Astrocyte (in vitro differentiated cells and primary cell): ENCODE results near the gene ACVRL1. TPM values are rescaled to one million over a fixed set of nuclear protein-coding genes. Genes with fewer than 3 reads are reported as not detected.

ENCODE experiments used
- DNase-seq: peaks from one replicate; pipeline ENCODE4 v3.0.0-alpha.2; 2010; ENCODE audit warnings: low read depth
- FAIRE-seq: peaks from 2 replicates; lab custom pipeline; 2011; peaks lifted over from hg19 to GRCh38; lab: Jason Lieb, UNC
- H2AFZ ChIP-seq: 2 replicates; pipeline ENCODE4 v1.6.0; 2012; ENCODE audit warnings: low read depth, low read length, inconsistent platforms
- H3K27ac ChIP-seq: 2 replicates; pipeline ENCODE4 v1.5.1; 2011; ENCODE audit warnings: low read depth, low read length, inconsistent platforms
- H3K27me3 ChIP-seq: 2 replicates; pipeline ENCODE4 v1.6.0; 2011; ENCODE audit warnings: low read length, inconsistent platforms; ENCODE audit not compliant: insufficient read depth
- H3K36me3 ChIP-seq: 2 replicates; pipeline ENCODE4 v1.5.1; 2011; ENCODE audit warnings: low read length, inconsistent platforms; ENCODE audit not compliant: insufficient read depth
- H3K4me1 ChIP-seq: 2 replicates; pipeline ENCODE4 v1.5.1; 2011; ENCODE audit warnings: low read length, inconsistent platforms; ENCODE audit not compliant: insufficient read depth
- H3K4me2 ChIP-seq: 2 replicates; pipeline ENCODE4 v1.6.0; 2012; ENCODE audit warnings: low read length, inconsistent platforms
- H3K4me3 ChIP-seq: 2 replicates; pipeline ENCODE4 v1.5.1; 2011; ENCODE audit warnings: low read depth, mild to moderate bottlenecking, low read length, inconsistent platforms; ENCODE audit not compliant: insufficient read depth
- H3K79me2 ChIP-seq: 2 replicates; pipeline ENCODE4 v1.6.0; 2012; ENCODE audit warnings: mild to moderate bottlenecking, low read length, inconsistent platforms; ENCODE audit not compliant: insufficient read depth
- H3K9ac ChIP-seq: 2 replicates; pipeline ENCODE4 v1.6.0; 2012; ENCODE audit warnings: mild to moderate bottlenecking, low read length, inconsistent platforms
- H3K9me3 ChIP-seq: 2 replicates; pipeline ENCODE4 v1.5.1; 2012; ENCODE audit warnings: low read depth, mild to moderate bottlenecking, low read length, inconsistent platforms; ENCODE audit not compliant: insufficient read depth
- H4K20me1 ChIP-seq: 2 replicates; pipeline ENCODE4 v1.6.0; 2012; ENCODE audit warnings: low read length, inconsistent platforms; ENCODE audit not compliant: insufficient read depth
- H3K27ac Mint-ChIP-seq: one replicate; pipeline ENCODE4 v1.8.0; 2021; ENCODE audit warnings: mild to moderate bottlenecking, mixed read lengths; ENCODE audit not compliant: unreplicated experiment
- H3K27me3 Mint-ChIP-seq: one replicate; pipeline ENCODE4 v1.8.0; 2021; ENCODE audit warnings: low read depth, mixed read lengths; ENCODE audit not compliant: unreplicated experiment
- H3K36me3 Mint-ChIP-seq: one replicate; pipeline ENCODE4 v1.8.0; 2021; ENCODE audit warnings: low read depth, mixed read lengths; ENCODE audit not compliant: unreplicated experiment
- H3K4me1 Mint-ChIP-seq: one replicate; pipeline ENCODE4 v1.8.0; 2021; ENCODE audit warnings: low read depth, mixed read lengths; ENCODE audit not compliant: unreplicated experiment
- H3K4me3 Mint-ChIP-seq: one replicate; pipeline ENCODE4 v1.8.0; 2021; ENCODE audit warnings: mild to moderate bottlenecking, moderate library complexity, mixed read lengths; ENCODE audit not compliant: unreplicated experiment
- H3K9me3 Mint-ChIP-seq: one replicate; pipeline ENCODE4 v1.8.0; 2021; ENCODE audit warnings: mild to moderate bottlenecking, mixed read lengths; ENCODE audit not compliant: unreplicated experiment
- CTCF ChIP-seq: IDR thresholded peaks from 2 replicates; pipeline ENCODE4 v1.5.1; 2011; ENCODE audit warnings: low read depth, mild to moderate bottlenecking, inconsistent platforms, low read length, moderate library complexity; ENCODE audit not compliant: insufficient read depth
- EZH2 ChIP-seq: IDR thresholded peaks from 2 replicates; pipeline ENCODE4 v1.6.1; 2012; ENCODE audit warnings: mild to moderate bottlenecking, low read length, inconsistent platforms; ENCODE audit not compliant: insufficient read depth
- total RNA-seq: library from RNA; stranded (reverse); gene quantifications from 2 replicates; pipeline ENCODE4 v1.2.1, GENCODE V29; 2021

ACVRL1 gene
- total RNA-seq, 1 donor from 2014 or later = 0.95 TPM

- no peak overlapping the region for H3K4me3 ChIP-seq
- H3K27ac ChIP-seq = no peak overlapping the region
- FAIRE-seq (no peak), DNase-seq (no peak)
- no peak for TF ChIP-seq CTCF
- no peak for TF ChIP-seq EZH2
- no peaks in the 10 kb centered on the region for H3K27me3 ChIP-seq
- no peak overlapping the region for H3K27ac Mint-ChIP-seq
- H3K79me2 ChIP-seq = no peaks in the 10 kb centered on the region
- no peaks in the 10 kb centered on the region for H3K36me3 Mint-ChIP-seq
- no peaks in the 10 kb centered on the region for H3K9me3 ChIP-seq
- H3K4me2 ChIP-seq = no peak overlapping the region
- H3K4me1 Mint-ChIP-seq = peaks cover 8% of the 10 kb centered on the region
- H4K20me1 ChIP-seq = no peaks in the 10 kb centered on the region
- H3K4me3 Mint-ChIP-seq = no peak overlapping the region
- peaks cover 35% of the 10 kb centered on the region for H3K27me3 Mint-ChIP-seq
- H3K36me3 ChIP-seq = no peaks in the 10 kb centered on the region
- H3K4me1 ChIP-seq = no peaks in the 10 kb centered on the region
- no peak overlapping the region for H3K9ac ChIP-seq
- H3K9me3 Mint-ChIP-seq = peaks cover under 1% of the 10 kb centered on the region
- H2AFZ ChIP-seq = no peak overlapping the region
Observed at GRCh38 chr12:51915003-51915625, 7.8 kb downstream of the ACVRL1 start.

GRCh38 chr12:51915951-51916350, 8.6 kb downstream of the ACVRL1 start:
- no peak for FAIRE-seq
- H3K27ac Mint-ChIP-seq = no peak overlapping the region
- no peaks in the 10 kb centered on the region for H3K4me1 ChIP-seq
- H3K9ac ChIP-seq = no peak overlapping the region
- no peak overlapping the region for H3K4me3 Mint-ChIP-seq
- H3K36me3 ChIP-seq = no peaks in the 10 kb centered on the region
- H3K27me3 Mint-ChIP-seq = peaks cover 37% of the 10 kb centered on the region
- no peak for TF ChIP-seq EZH2
- TF ChIP-seq CTCF = no peak
- peaks cover 6% of the 10 kb centered on the region for H3K4me1 Mint-ChIP-seq
- no peaks in the 10 kb centered on the region for H3K36me3 Mint-ChIP-seq
- H4K20me1 ChIP-seq = no peaks in the 10 kb centered on the region
- H2AFZ ChIP-seq = no peak overlapping the region
- no peak overlapping the region for H3K4me3 ChIP-seq
- DNase-seq = no peak
- no peaks in the 10 kb centered on the region for H3K9me3 Mint-ChIP-seq
- H3K27ac ChIP-seq = no peak overlapping the region
- H3K9me3 ChIP-seq = no peaks in the 10 kb centered on the region
- no peak overlapping the region for H3K4me2 ChIP-seq
- no peaks in the 10 kb centered on the region for H3K27me3 ChIP-seq
- H3K79me2 ChIP-seq = no peaks in the 10 kb centered on the region

GRCh38 chr12:51917041-51917590, 9.8 kb downstream of the ACVRL1 start:
- no peaks in the 10 kb centered on the region for H4K20me1 ChIP-seq
- no peaks in the 10 kb centered on the region for H3K9me3 ChIP-seq
- no peak overlapping the region for H3K27ac ChIP-seq
- no peak for DNase-seq
- no peak overlapping the region for H3K4me3 ChIP-seq
- H3K4me3 Mint-ChIP-seq = no peak overlapping the region
- no peaks in the 10 kb centered on the region for H3K9me3 Mint-ChIP-seq
- H3K4me1 Mint-ChIP-seq = peaks cover 1% of the 10 kb centered on the region
- peaks cover 27% of the 10 kb centered on the region for H3K27me3 Mint-ChIP-seq
- TF ChIP-seq EZH2 (no peak), CTCF (no peak)
- no peaks in the 10 kb centered on the region for H3K36me3 ChIP-seq
- H3K79me2 ChIP-seq = no peaks in the 10 kb centered on the region
- H3K4me1 ChIP-seq = no peaks in the 10 kb centered on the region
- H3K4me2 ChIP-seq = no peak overlapping the region
- no peak overlapping the region for H3K27ac Mint-ChIP-seq
- H3K36me3 Mint-ChIP-seq = no peaks in the 10 kb centered on the region
- FAIRE-seq = no peak
- no peaks in the 10 kb centered on the region for H3K27me3 ChIP-seq
- H2AFZ ChIP-seq = no peak overlapping the region
- H3K9ac ChIP-seq = no peak overlapping the region
